Measurements from ENCODE around the gene GP5. TPM values are rescaled to one million over a fixed set of nuclear protein-coding genes. Genes with fewer than 3 reads are reported as not detected.

The GP5 gene
- total RNA-seq, 1 experiment from 2014 or later: 0.21 TPM

GRCh38 chr3:194375473-194376240, 23.4 kb downstream of the GP5 start:
- Mint-ChIP-seq H3K4me1 (ENCODE audit: low read depth, unreplicated experiment) (no peaks in the 10 kb centered on the region), H3K4me3 (ENCODE audit: low read depth, unreplicated experiment) (no peak overlapping the region), H3K27me3 (ENCODE audit: unreplicated experiment) (peaks cover 97% of the 10 kb centered on the region), H3K27ac (ENCODE audit: unreplicated experiment) (no peak overlapping the region), H3K9me3 (ENCODE audit: low read depth, unreplicated experiment) (no peaks in the 10 kb centered on the region), H3K36me3 (ENCODE audit: insufficient read depth, unreplicated experiment) (no peaks in the 10 kb centered on the region)
- BruUV-seq (replicated peaks): no TSS peak
- CTCF ChIA-PET: no interaction called here
- DNase-seq: no peak
- no peak for TF ChIP-seq CTCF (IDR thresholded peaks at IDR 0.05; ENCODE audit: unreplicated experiment)
- intact Hi-C loops (cut with micrococcal nuclease; ENCODE audit: unreplicated experiment): no loop called here

GRCh38 chr3:194374935-194375334, 24.1 kb downstream of the GP5 start:
- CTCF ChIA-PET: interaction anchor here (0.6 kb wide), 1 partner anchor 464 kb away, joined by 4 read pairs; no protein-coding TSS in a partner anchor
- Mint-ChIP-seq H3K27me3 (ENCODE audit: unreplicated experiment) (peaks cover 97% of the 10 kb centered on the region), H3K9me3 (ENCODE audit: low read depth, unreplicated experiment) (no peaks in the 10 kb centered on the region), H3K36me3 (ENCODE audit: insufficient read depth, unreplicated experiment) (no peaks in the 10 kb centered on the region), H3K4me1 (ENCODE audit: low read depth, unreplicated experiment) (peaks cover 3% of the 10 kb centered on the region), H3K27ac (ENCODE audit: unreplicated experiment) (no peak overlapping the region), H3K4me3 (ENCODE audit: low read depth, unreplicated experiment) (no peak overlapping the region)
- no peak for TF ChIP-seq CTCF (IDR thresholded peaks at IDR 0.05; ENCODE audit: unreplicated experiment)
- no TSS peak for BruUV-seq (replicated peaks)
- intact Hi-C loops (cut with micrococcal nuclease; ENCODE audit: unreplicated experiment): no loop called here
- no peak for DNase-seq

- Mint-ChIP-seq H3K9me3 (ENCODE audit: low read depth, unreplicated experiment) (no peaks in the 10 kb centered on the region), H3K4me3 (ENCODE audit: low read depth, unreplicated experiment) (no peak overlapping the region), H3K27ac (ENCODE audit: unreplicated experiment) (no peak overlapping the region), H3K36me3 (ENCODE audit: insufficient read depth, unreplicated experiment) (no peaks in the 10 kb centered on the region), H3K4me1 (ENCODE audit: low read depth, unreplicated experiment) (peaks cover 12% of the 10 kb centered on the region), H3K27me3 (ENCODE audit: unreplicated experiment) (peaks cover 97% of the 10 kb centered on the region)
- no TSS peak for BruUV-seq (replicated peaks)
- intact Hi-C loops (cut with micrococcal nuclease; ENCODE audit: unreplicated experiment): no loop called here
- no peak for DNase-seq
- CTCF ChIA-PET: no interaction called here
- no peak for TF ChIP-seq CTCF (IDR thresholded peaks at IDR 0.05; ENCODE audit: unreplicated experiment)
Measured at GRCh38 chr3:194373899-194374298, 25.2 kb downstream of the GP5 start.

GRCh38 chr3:194373028-194373427, 26.0 kb downstream of the GP5 start:
- no peak overlapping the region for H3K4me3 Mint-ChIP-seq (ENCODE audit: low read depth, unreplicated experiment)
- peaks cover 12% of the 10 kb centered on the region for H3K4me1 Mint-ChIP-seq (ENCODE audit: low read depth, unreplicated experiment)
- intact Hi-C loops (cut with micrococcal nuclease; ENCODE audit: unreplicated experiment): no loop called here
- CTCF ChIA-PET: no interaction called here
- no TSS peak for BruUV-seq (replicated peaks)
- no peak for TF ChIP-seq CTCF (IDR thresholded peaks at IDR 0.05; ENCODE audit: unreplicated experiment)
- peaks cover 97% of the 10 kb centered on the region for H3K27me3 Mint-ChIP-seq (ENCODE audit: unreplicated experiment)
- no peaks in the 10 kb centered on the region for H3K36me3 Mint-ChIP-seq (ENCODE audit: insufficient read depth, unreplicated experiment)
- no peaks in the 10 kb centered on the region for H3K9me3 Mint-ChIP-seq (ENCODE audit: low read depth, unreplicated experiment)
- no peak for DNase-seq
- no peak overlapping the region for H3K27ac Mint-ChIP-seq (ENCODE audit: unreplicated experiment)

Measured in Calu3 (cell line).